Hematopoietic multipotent progenitor cell treated with erythropoietin and hydrocortisone succinate and interleukin-3 and kit ligand, for 4 days (in vitro differentiated cells): ENCODE results near the gene SEPHS2.

Source experiments
- DNase-seq: peaks from one replicate; pipeline ENCODE4 v3.0.0-alpha.2; 2015

The SEPHS2 gene

DNA sequence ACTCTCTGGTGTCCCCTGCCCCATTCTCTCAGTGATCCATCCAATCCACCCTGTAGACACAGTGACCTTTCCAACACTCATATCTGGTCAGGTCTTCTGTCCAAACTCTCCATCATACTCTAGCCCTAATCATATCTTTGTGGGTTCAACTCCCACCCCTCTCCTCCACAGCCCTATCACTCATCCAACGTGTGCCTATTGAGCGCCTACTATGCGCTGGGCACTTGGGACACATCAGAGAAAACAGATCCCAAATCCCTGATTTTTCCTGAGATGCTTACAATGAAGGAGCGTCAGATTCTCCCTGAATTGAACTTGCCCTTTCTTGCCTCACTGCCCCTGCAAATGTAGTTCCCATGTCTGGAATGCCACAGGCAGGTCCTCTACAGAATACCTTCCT is 17.6 kb downstream of the SEPHS2 start:
- DNase-seq, result no peak

- no peak for DNase-seq
Measured at GRCh38 chr16:30421010-30421409, 24.7 kb downstream of the SEPHS2 start.

GRCh38 chr16:30418350-30419181 is 27.1 kb downstream of the SEPHS2 start:
- peak; percentile 34 for DNase-seq

- peak; percentile 97 for DNase-seq
Measured at GRCh38 chr16:30417529-30418349, 27.9 kb downstream of the SEPHS2 start.

GRCh38 chr16:30416624-30417528 is 28.8 kb downstream of the SEPHS2 start:
- peak; percentile 33 for DNase-seq

GRCh38 chr16:30416047-30416603 is 29.5 kb downstream of the SEPHS2 start:
- DNase-seq, result no peak

DNA sequence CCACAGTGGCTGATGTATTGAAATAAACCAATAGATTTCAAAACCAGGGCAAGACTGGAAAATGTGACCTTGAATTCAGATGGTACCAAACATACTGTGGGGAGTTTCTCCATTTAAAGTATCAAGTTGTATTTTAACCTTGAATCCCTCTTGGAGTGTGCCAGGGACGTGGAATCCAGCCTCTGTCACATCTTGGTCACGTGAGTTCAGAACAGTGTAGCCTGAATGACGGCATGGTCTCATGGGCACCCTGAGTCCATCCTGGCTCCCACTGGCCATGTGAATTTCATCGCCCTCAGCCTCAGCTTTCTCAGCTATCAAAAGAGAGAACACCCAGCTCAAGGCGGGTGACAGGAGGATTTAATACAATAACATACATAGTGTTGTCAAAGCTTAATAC is 31.5 kb downstream of the SEPHS2 start:
- no peak for DNase-seq

DNA sequence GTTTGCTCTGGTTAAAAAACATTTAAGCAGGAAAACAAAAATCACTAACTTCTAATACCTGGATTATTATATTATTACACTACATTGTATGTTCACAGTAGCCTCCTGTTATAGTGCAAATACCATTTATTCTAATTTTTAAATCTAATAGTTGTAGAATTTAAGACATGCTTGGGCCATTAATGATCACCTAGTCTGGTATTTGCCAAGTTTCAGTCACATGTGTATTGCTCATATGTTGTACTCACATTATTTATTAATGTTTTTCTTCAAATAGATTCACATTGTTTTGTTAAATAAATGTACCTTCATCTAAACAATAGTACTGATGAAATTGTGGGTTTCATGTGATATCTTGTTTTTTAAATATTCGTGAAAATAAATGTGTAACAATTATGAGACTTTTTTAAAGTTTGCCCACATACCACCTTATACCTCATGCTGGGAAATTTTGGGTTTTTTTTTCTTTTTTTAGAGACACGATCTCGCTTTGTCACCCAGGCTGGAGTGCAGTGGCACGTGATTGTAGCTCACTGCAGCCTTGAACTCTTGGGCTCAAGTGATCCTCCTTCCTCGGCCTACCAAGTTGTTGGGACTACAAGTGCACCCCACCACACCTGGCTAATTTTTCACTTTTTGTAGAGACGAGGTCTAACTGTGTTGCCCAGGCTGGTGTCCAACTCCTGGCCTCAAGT is 32.4 kb downstream of the SEPHS2 start:
- no peak for DNase-seq

DNA sequence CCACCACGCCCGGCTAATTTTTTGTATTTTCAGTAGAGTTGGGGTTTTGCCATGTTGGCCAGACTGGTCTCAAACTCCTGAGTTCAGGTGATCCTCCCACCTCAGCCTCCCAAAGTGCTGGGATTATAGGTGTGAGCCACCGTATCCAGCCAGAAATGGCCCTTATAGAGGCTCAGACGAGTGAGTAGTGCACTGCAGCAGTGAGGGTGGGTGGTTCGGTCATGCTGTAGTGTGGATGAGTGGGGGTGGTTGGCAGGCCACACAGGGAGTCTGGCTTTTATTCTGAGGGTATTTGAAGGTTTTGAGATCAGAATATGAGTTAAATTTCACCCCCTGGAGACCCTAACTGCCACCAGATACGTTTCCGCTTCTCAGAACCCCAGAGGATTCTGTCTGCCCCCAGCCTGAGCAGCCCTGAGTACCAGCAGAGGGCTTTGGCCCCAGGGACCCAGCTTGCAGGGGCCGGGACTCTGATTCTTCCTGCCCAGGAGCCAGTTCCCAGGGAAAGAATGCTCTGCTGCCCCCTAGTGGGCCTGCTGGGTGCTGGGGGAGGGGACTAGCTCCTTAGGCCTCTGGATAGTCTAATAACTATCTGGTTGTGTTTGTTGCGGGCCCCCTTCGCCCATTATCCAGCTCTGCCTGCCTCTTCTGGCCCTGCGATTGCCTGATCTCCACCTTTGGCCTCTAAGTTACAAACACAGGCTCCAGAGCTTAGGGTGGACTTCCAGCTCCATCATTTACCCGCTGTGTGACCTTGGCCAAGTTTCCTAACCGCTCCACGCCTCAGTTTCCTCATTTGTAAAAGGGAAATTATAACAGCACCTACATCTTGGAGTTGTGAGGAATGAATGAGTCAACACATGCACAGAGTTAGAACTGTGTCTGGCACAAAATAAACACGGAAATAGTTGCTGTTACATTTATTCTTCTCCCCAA is 36.3 kb downstream of the SEPHS2 start:
- DNase-seq, result peak; percentile 96

DNA sequence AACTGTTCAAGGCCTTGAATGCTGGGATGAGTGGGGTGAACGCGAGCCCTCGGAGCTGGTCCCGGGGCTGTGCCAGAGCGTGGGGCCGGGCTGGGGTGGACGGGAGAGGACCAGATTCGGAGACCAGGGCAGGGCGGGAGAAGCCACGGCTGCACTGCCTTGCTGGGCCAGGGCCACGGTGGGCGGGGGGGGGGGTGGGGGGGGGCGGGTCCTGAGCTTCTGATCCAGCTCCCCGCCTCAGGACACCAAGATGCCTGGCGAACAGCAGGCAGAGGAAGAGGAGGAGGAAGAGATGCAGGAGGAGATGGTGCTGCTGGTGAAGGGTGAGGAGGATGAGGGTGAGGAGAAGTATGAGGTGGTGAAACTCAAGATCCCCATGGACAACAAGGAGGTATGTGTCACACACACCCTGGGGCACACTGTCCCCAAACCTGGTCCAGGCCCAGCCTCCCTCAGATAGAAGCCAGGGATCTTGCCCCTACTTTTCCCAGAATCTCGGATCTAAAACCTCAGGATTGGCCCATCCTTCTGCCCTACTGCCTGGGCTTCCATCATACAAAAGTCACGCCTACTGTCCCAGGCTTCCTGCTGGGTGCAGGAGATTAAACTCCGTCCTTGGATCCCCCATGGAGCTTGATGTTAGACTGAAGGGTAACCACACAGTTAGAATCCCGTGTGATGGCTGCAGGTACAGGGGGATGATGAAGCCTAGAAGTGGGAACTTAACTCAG is 37.7 kb downstream of the SEPHS2 start:
- no peak for DNase-seq

DNA sequence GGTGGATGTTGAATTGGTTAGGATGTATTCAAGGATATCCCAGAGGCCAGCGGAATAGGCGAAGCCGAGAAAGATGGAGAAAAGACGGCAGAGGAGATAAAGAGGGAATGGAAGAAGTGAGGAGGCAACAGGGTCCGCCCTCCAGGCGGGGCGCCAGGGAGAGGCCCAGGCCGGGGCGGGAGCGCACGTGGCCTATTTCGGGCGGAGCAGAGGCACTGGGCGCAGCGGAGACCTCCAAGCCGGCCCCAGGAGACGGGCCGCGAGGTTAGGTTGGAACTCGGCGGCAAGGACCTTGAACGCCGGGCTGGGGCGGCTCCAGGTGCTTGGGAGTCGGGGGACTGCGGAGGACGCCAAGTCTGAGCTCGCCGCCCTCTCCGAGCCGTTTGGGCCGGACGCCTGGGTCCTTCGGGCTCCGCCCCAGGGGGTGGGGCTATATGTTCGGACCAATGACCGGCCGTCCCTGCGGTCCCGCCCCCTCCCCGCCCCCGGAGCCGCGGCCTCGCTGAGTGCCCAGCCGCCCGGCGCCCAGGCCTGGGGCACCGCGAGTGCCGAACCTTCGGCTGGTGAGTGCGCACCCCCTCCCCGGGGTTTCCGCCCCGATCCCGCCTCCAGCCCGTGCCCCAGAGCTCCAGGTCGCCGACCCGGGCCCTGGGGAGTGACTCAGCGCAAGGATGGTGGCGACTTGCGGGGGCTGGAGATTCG is 38.4 kb downstream of the SEPHS2 start, which contains the start of gene ZNF771:
TSS of gene ZNF771 (plus strand) at position 505 of the 702 bp plus-strand sequence. CDS start 448 bp downstream, outside the sequence.
- peak; percentile 97 for DNase-seq

- DNase-seq, result no peak
Measured at GRCh38 chr16:30406795-30407101, 38.9 kb downstream of the SEPHS2 start.

GRCh38 chr16:30401768-30402425 is 43.8 kb downstream of the SEPHS2 start:
- DNase-seq, result no peak

DNA sequence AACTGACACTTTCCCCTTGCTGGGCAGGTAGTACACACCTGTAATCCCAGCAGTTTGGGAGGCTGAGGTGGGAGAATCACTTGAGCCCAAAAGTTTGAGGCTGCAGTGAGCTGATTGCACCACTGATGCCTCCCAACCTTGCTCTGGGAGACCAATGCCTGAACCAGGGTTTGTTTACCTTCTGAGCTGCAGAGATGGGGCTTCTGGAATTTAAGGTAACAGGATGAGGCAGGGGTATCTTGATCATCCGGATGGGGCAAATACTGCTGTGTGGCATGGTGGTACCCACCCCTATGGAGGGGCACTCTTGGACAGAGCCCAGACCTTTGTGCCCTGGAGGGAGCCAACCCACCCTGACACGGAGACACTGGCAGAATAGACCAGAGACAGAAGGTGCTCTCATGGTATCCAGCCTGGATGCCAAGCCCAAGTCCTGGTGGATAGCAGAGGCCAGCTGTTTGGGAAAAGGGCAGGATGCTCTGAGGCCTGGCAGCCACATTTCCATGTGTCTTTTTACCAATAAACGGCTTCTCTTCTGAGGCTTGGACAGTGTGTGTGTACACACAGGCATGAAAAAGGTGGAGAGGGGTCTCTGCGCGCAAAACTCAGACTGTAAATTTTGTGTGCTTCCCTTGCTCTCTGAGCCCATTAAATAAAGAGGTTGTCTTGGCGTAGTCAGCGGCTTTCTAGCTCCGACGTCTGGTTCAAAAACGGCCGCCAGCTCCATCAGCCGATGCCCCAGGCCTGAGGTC is 46.1 kb downstream of the SEPHS2 start:
- DNase-seq, result no peak

GRCh38 chr16:30398661-30399434 is 46.8 kb downstream of the SEPHS2 start:
- no peak for DNase-seq

GRCh38 chr16:30397776-30398660 is 47.7 kb downstream of the SEPHS2 start:
- DNase-seq, result no peak
